Neuron (in vitro differentiated cells): Measurements from ENCODE around the gene TYW1B.
"Not testable (repeated sequence)": the region's sequence is repeated elsewhere in the genome, so short reads cannot be mapped to it uniquely, and the experiment has no call there.

Source experiments
- H2AFZ ChIP-seq: one replicate; pipeline ENCODE4 v1.6.1; 2013; ENCODE audit warnings: low read depth, mild to moderate bottlenecking, inconsistent platforms, low read length, moderate library complexity
- H3K27me3 ChIP-seq: one replicate; pipeline ENCODE4 v1.6.1; 2013; ENCODE audit warnings: low read length; ENCODE audit not compliant: insufficient read depth
- H3K36me3 ChIP-seq: one replicate; pipeline ENCODE4 v1.6.1; 2013; ENCODE audit warnings: low read length; ENCODE audit not compliant: insufficient read depth
- H3K4me1 ChIP-seq: one replicate; pipeline ENCODE4 v1.6.1; 2013; ENCODE audit warnings: low read length; ENCODE audit not compliant: insufficient read depth
- H3K4me3 ChIP-seq: 2 replicates; pipeline ENCODE4 v1.5.1; 2013; ENCODE audit warnings: mild to moderate bottlenecking, low read length, moderate library complexity
- H3K9me3 ChIP-seq: one replicate; pipeline ENCODE4 v1.6.1; 2013; ENCODE audit warnings: low read length

Gene TYW1B

DNA sequence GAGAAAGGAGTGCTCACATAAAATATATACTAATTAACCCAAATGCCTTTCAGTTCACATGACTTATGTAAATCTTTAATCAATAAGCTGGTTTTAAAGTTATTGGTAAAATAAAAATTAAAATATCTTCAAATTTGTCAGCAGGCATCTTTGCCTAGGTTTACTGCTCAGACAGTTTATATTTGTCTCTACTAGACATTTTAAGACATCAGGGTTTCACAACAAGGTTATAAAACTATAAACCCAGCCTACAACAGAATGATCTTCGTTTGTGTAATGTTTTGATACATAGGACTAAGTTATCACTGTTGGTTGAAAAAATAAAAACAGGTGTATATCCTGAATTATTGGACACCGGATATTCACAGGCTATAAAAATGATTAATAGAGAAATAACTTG, 67.4 kb downstream of the TYW1B start:
- Histone ChIP-seq H3K4me3 (no peak overlapping the region), H3K9me3 (peaks cover 14% of the 10 kb centered on the region), H3K4me1 (no peaks in the 10 kb centered on the region), H3K36me3 (no peaks in the 10 kb centered on the region), H3K27me3 (no peaks in the 10 kb centered on the region), H2AFZ (no peak overlapping the region)

DNA sequence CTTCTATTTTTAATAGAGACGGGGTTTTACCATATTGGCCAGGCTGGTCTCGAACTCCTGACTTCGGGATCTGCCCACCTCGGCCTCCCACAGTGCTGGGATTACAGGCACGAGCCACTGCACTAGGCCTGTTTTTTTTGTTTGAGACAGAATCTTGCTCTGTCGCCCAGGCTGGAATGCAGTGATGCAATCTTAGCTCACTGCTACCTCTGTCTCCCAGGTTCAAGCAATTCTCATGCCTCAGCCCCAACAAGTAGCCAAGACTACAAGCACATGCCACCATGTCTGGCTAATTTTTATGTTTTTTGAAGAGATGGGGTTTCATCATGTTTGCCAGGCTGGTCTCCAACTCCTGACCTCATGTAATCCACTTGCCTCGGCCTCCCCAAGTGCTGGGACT, 73.7 kb downstream of the TYW1B start:
- H2AFZ ChIP-seq: no peak overlapping the region
- no peaks in the 10 kb centered on the region for H3K36me3 ChIP-seq
- no peaks in the 10 kb centered on the region for H3K27me3 ChIP-seq
- H3K4me1 ChIP-seq: no peaks in the 10 kb centered on the region
- no peak overlapping the region for H3K4me3 ChIP-seq
- peaks cover 16% of the 10 kb centered on the region for H3K9me3 ChIP-seq

DNA sequence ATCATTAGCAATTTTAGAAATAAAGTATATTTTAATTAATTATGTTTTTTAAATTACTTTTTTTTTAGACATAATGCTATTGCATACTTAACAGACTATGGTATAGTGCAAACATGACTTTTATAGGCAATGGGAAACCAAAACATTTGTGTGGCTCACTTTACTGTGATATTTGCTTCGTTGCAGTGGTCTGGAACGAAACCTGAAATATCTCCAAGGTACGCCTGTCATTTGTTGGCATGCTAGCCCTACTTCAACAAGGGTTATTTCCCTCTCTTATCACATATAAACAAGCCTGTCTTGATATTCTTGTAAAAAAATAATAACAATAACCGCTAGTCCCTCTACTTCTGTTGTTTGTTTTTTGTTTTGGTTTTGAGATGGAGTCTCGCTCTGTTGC, 74.2 kb downstream of the TYW1B start:
- no peak overlapping the region for H2AFZ ChIP-seq
- H3K27me3 ChIP-seq: no peaks in the 10 kb centered on the region
- H3K36me3 ChIP-seq: no peaks in the 10 kb centered on the region
- H3K4me3 ChIP-seq: no peak overlapping the region
- peaks cover 13% of the 10 kb centered on the region for H3K9me3 ChIP-seq
- no peaks in the 10 kb centered on the region for H3K4me1 ChIP-seq

DNA sequence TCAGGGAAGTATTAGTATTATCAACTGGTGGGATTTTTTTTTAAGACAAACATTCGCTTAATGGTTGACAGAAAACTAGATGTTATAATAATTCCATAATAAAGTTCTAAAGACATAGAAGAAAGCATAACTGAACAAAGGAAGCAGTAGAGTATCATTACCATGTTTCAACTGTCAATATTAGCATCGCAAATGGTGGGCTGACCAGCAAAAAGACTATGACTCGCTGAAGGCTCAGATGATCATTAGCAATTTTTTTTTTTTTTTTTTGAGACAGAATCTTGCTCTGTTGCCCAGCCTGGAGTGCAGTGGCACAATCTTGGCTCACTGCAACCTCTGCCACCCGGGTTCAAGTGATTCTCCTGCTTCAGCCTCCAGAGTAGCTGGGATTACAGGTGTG, 74.8 kb downstream of the TYW1B start:
- not testable (repeated sequence) for H3K4me1 ChIP-seq, H3K4me3 ChIP-seq, H3K36me3 ChIP-seq, H3K27me3 ChIP-seq, H2AFZ ChIP-seq
- H3K9me3 ChIP-seq: peaks cover 11% of the 10 kb centered on the region

DNA sequence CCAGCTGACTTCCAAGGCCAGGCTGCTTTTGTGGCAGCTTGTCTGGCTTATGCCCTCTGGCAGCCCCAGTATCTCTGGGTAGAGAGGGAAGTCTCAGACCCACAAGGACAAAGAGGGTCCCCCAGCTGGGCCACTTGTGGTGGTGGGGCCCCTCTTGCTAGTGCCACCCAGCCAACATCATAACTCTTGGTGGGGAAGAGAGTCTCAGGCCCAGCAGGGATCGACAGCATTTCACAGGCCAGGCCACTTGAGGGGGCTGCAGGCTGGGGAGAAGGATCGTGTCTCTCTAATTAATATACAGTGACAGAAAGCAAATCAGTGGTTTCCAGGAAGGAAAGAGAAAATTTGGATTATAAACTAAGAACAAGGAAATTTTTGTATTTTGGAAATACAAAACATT, 76.0 kb downstream of the TYW1B start:
- Histone ChIP-seq H3K4me1 (no peaks in the 10 kb centered on the region), H2AFZ (no peak overlapping the region), H3K4me3 (no peak overlapping the region), H3K9me3 (peaks cover 4% of the 10 kb centered on the region), H3K27me3 (no peaks in the 10 kb centered on the region), H3K36me3 (no peaks in the 10 kb centered on the region)

DNA sequence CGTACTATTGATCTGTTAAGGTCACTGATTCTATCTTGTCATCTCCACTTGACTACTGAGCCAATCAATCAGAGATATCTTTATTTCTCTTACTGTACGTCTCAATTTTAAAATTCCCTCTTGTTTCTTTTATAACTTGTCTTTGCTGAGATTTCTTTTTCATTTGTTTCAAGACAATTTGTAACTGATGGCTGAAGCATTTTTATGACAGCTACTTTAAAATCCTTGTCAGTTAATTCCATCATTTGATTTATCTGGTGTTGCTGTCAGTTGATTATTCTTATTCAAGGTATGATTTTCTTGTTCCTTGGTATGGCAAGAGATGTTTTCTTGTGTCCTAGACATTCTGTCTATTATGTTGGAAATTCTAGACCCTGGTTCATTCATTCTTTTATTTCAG, 76.6 kb downstream of the TYW1B start:
- H3K27me3 ChIP-seq: no peaks in the 10 kb centered on the region
- no peak overlapping the region for H2AFZ ChIP-seq
- H3K4me1 ChIP-seq: no peaks in the 10 kb centered on the region
- H3K9me3 ChIP-seq: peaks cover 2% of the 10 kb centered on the region
- no peak overlapping the region for H3K4me3 ChIP-seq
- no peaks in the 10 kb centered on the region for H3K36me3 ChIP-seq

DNA sequence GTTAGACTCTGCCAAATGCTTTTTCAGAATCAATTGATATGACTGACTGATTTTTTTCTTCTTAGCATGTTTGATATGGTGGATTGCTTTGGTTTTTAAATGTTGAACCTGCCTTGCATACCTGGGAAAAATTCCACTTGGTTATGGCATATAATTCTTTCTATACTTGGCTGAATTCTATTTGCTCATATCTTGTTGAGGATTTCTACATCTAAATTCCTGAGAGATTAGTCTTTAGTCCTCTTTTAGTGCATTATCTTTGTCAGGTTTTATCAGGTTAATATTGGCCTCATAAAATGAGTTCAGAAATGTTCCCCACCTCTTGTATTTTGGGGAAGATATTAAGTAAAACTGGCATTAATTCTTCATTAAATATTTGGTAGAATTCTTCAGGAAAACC, 79.4 kb downstream of the TYW1B start:
- H3K4me1 ChIP-seq, H3K27me3 ChIP-seq, H3K4me3 ChIP-seq, H3K36me3 ChIP-seq, H3K9me3 ChIP-seq, H2AFZ ChIP-seq: not testable (repeated sequence)

DNA sequence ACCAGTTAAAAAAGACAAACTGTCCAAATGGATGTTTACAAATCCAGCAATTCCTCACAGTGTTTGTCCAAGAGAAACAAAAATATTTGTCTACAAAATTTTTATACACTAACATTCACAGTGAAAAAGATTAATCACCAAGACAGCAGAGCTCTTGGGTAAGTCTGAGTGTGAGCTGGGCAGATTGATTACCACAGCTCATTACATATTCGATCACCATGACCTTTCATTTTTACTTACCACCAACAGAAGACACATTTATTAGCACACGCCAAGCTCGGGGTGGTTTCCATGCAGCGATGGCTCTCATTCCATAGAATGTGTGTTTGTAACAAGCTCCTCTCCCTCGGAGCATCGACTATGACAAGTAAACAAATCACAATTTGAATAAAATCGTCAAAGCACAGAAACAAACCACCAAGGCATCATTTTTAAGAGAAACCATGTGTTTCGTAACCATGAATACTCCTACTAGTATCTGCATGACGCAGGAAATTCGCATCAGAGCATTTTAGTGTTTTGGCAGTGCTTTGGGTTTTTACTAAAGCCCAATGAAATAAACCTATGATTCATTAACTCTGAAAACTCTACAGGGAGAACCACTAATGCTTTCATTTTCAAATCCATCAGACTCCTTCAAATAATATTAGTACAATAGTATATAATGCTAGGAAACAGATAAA, 83.6 kb downstream of the TYW1B start:
- H3K9me3 ChIP-seq, H3K36me3 ChIP-seq, H2AFZ ChIP-seq, H3K4me1 ChIP-seq, H3K4me3 ChIP-seq, H3K27me3 ChIP-seq: not testable (repeated sequence)

DNA sequence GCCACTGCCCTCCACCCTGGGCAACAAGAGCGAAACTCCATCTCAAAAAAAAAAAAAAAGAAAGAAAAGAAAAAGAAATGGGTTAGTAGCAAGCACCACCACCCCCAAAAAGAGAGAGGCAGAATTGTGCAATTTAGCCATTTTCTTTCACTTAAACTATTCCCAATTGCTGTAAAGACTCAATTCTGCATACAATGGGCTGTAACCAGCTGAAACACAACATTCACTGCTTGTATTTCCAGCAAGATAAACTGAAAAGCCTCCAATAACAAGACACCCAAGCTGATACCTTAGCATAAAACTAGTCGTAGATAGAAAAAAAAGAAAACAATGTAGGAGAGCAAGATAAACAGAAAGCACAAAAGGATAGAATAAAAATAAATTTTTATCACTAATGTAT, 84.2 kb downstream of the TYW1B start:
- not testable (repeated sequence) for H3K36me3 ChIP-seq, H3K4me1 ChIP-seq, H3K27me3 ChIP-seq, H2AFZ ChIP-seq, H3K4me3 ChIP-seq, H3K9me3 ChIP-seq

DNA sequence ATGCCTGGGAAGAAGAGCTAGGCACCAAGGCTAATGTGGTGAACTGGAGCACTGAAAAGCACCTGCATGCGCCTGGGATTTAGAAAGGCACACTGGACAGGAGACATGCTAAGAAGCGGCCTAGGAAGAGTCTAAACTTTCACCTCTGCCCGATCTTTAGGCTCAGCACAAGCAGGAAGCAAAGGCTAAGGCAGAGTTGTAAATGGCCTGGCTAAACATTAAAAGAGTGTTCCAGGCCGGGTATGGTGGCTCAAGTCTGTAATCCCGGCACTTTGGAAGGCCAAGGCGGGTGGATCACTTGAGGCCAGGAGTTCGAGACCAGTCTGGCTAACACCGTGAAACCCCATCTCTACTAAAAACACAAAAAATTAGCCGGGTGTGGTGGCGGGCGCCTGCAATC, 88.3 kb downstream of the TYW1B start:
- not testable (repeated sequence) for H3K27me3 ChIP-seq, H3K9me3 ChIP-seq, H3K4me1 ChIP-seq, H3K4me3 ChIP-seq, H2AFZ ChIP-seq, H3K36me3 ChIP-seq

DNA sequence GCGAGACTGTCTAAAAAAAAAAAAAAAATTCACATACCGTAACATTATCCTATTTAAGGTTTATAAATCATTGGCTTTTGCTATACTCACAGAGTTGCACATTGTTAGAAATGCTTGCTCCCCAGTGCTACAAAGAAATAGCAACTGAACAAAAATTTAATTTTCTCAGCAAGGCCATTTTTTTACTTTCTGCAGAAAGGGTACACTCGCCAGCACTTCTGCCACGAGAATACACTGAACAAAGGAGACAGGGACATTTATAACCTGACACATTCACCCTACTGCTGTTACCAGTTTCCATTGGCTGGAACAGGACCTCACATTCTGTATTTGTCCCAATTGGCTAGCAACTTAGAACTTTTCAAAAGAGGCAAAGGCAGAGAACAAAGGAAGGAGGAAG, 92.1 kb downstream of the TYW1B start:
- H3K36me3 ChIP-seq, H3K27me3 ChIP-seq, H3K9me3 ChIP-seq, H3K4me1 ChIP-seq, H2AFZ ChIP-seq, H3K4me3 ChIP-seq: not testable (repeated sequence)

DNA sequence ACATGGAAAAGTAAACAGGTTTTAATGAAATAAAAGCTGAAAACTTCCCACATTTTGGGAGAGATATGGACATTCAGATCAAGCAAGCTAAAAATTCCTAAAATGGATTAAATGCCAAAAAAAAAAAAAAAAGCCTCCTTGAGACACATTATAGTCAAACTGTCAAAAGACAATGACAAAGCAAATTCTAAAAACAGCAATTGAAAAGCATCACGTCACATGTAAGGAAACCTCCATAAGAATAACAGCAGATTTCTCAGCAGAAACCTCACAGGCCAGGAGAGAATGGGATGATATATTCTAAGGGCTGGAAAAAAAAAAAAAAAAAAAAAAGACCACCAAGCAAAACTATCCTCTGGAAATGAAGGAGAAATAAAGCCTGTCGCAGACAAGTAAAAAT, 97.2 kb downstream of the TYW1B start:
- not testable (repeated sequence) for H2AFZ ChIP-seq, H3K4me3 ChIP-seq, H3K36me3 ChIP-seq, H3K4me1 ChIP-seq, H3K9me3 ChIP-seq, H3K27me3 ChIP-seq

DNA sequence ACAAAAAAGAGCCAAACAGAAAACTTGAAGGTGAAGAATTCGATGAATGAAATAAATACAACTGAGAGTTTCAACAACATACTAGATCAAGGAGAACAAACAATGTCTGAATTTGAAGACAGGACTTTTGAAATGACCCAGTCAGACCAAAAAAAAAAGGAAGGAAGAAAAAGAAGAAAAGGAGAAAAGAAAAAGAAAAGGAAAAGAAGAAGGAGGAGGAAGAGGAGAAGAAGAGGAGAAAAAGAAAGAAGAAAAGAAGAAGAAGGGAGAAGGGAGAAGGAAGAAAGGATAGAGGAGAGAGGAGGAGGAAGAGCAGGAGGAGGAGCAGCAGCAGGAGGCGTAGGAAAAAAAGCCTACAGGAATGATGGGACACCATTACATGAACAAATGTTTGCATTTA, 97.6 kb downstream of the TYW1B start:
- not testable (repeated sequence) for H3K27me3 ChIP-seq, H3K4me3 ChIP-seq, H2AFZ ChIP-seq, H3K9me3 ChIP-seq, H3K36me3 ChIP-seq, H3K4me1 ChIP-seq

DNA sequence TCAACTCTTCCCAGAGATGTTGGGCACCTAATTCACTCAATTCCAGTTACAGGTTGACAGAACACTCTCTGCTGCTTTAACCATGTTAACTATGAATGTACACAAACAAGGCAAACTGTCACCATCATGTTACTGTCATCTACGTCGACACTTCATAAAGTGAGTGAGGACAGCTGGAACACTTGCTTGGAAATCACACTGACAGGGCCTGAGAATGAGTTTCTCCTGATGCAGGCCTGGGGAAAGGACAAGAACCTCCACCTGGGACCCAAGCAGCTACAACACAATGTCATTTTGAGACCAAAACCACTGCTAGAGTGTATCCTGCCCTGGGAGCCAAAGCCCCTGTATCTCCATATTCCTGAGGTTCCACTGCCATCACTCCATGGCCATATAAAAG, 98.9 kb downstream of the TYW1B start:
- H3K4me3 ChIP-seq, H3K9me3 ChIP-seq, H3K27me3 ChIP-seq, H2AFZ ChIP-seq, H3K36me3 ChIP-seq, H3K4me1 ChIP-seq: not testable (repeated sequence)
